Eye (tissue), 1 donor: ENCODE results near the gene RWDD3.

ENCODE experiments used
- DNase-seq: peaks from one replicate; pipeline ENCODE4 v3.0.0-alpha.2; 2015

The RWDD3 gene

DNA sequence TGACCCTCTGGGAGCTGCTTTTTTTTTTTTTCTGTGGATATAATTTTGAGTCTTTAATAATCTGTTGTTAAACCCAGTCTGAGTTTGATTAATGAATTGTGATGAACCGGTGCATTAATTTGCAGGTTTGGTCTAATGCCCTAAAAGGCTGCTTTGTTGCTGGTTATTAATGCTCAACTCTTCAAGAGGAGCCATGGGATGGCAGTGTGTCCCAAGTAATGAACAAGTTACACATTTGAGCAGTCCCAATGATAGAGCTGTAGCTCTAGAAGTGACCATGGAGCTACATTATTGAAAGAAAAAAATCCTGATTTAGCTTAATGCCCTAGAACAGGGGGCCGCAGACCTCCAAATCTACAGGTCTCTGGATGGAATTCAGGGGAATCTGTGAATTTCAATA is 53.1 kb downstream of the RWDD3 start:
- peak; percentile 71 for DNase-seq

DNA sequence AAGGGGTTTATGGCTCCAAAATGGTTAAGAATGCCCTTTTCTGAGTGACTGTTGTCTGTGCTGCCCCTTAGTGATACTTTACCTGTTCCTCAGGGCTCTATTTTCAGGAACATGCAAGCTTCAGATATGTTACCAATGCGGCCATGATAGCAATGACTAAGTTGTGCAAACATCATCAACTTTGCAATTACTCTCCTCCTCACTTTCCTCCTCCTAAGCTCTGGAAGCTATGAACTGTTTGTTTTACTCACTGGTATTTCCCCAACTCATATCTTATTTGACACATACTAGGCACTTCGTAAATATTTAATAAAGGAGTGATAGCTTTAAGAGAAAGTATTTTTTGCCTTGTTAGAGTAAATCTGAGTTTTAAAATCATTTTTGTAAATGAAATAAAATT is 53.8 kb downstream of the RWDD3 start:
- no peak for DNase-seq
